Stimulated activated CD8-positive, alpha-beta memory T cell treated with anti-CD3 and anti-CD28 coated beads, Interleukin-15, amount 100 ng/mL, for 48 hours (primary cell): ENCODE data around the gene SLC5A4.
A peak's percentile ranks its signal among the peaks of the same experiment; 100 is the strongest.
"Not testable (repeated sequence)": the region's sequence is repeated elsewhere in the genome, so short reads cannot be mapped to it uniquely, and the experiment has no call there.

Experiments
- DNase-seq, 2 donors: peaks; one replicate each; pipeline ENCODE4 v3.0.0-alpha.2; 2020; ENCODE audit warnings: low read depth in 2 of 2

The SLC5A4 gene

GRCh38 chr22:32255217-32255616 lies at the start of gene SLC5A4:
Gene SLC5A4, minus strand, starts transcription at chr22:32255347. Its CDS starts 18 bp downstream, at chr22:32255329.
- no peak for DNase-seq

GRCh38 chr22:32293921-32294320 lies 38.8 kb upstream of the SLC5A4 start:
- not testable (repeated sequence) for DNase-seq

- no peak for DNase-seq
Observed at GRCh38 chr22:32286290-32286840, 31.2 kb upstream of the SLC5A4 start.

- DNase-seq: no peak
Observed at GRCh38 chr22:32281072-32281471, 25.9 kb upstream of the SLC5A4 start.

- not testable (repeated sequence) for DNase-seq
Observed at GRCh38 chr22:32275353-32275752, 20.2 kb upstream of the SLC5A4 start.

GRCh38 chr22:32271389-32271788 lies 16.2 kb upstream of the SLC5A4 start:
- no peak for DNase-seq

GRCh38 chr22:32270641-32271369 lies 15.7 kb upstream of the SLC5A4 start:
- DNase-seq: no peak

- DNase-seq: no peak
Observed at GRCh38 chr22:32269316-32269715, 14.2 kb upstream of the SLC5A4 start.

GRCh38 chr22:32267011-32267410 lies 11.9 kb upstream of the SLC5A4 start:
- no peak for DNase-seq

- DNase-seq: peak; percentile 45 to 57
Observed at GRCh38 chr22:32265882-32266767, 11.0 kb upstream of the SLC5A4 start.

- DNase-seq: not testable (repeated sequence)
Observed at GRCh38 chr22:32263678-32264077, 8.5 kb upstream of the SLC5A4 start.

GRCh38 chr22:32261306-32261705 lies 6.2 kb upstream of the SLC5A4 start:
- no peak for DNase-seq

GRCh38 chr22:32258791-32259190 lies 3.6 kb upstream of the SLC5A4 start:
- DNase-seq: no peak

- DNase-seq: no peak
Observed at GRCh38 chr22:32255726-32256125, 579 bp upstream of the SLC5A4 start.

GRCh38 chr22:32249231-32249630 lies 5.9 kb downstream of the SLC5A4 start:
- DNase-seq: no peak

GRCh38 chr22:32248276-32248675 lies 6.9 kb downstream of the SLC5A4 start:
- no peak for DNase-seq

- no peak for DNase-seq
Observed at GRCh38 chr22:32246166-32246565, 9.0 kb downstream of the SLC5A4 start.

- no peak for DNase-seq
Observed at GRCh38 chr22:32245042-32245441, 10.1 kb downstream of the SLC5A4 start.

GRCh38 chr22:32244547-32244946 lies 10.6 kb downstream of the SLC5A4 start:
- DNase-seq: no peak

GRCh38 chr22:32240461-32240860 lies 14.7 kb downstream of the SLC5A4 start:
- DNase-seq: no peak

GRCh38 chr22:32237906-32238305 lies 17.2 kb downstream of the SLC5A4 start:
- DNase-seq: no peak

GRCh38 chr22:32236970-32237369 lies 18.2 kb downstream of the SLC5A4 start:
- DNase-seq: no peak

- no peak for DNase-seq
Observed at GRCh38 chr22:32233091-32233490, 22.1 kb downstream of the SLC5A4 start.
